GM12878 (cell line): ENCODE results near the gene CNTN4. TPM values are rescaled to one million over a fixed set of nuclear protein-coding genes. Genes with fewer than 3 reads are reported as not detected.
A peak's percentile ranks its signal among the peaks of the same experiment; 100 is the strongest.

Experiments
- ATAC-seq: fragments of 200-7000 bp; cut with Tn5 transposase; 3 replicates; pipeline ENCODE4 v1.9.1; 2020; ENCODE audit warnings: mild to moderate bottlenecking, moderate library complexity
- BruUV-seq: library from RNA; stranded (reverse); fragments of 400-500 nt; replicated peaks from 2 replicates; lab custom pipeline; 2021; lab: Mats Ljungman, UMichigan
- CTCF ChIA-PET: fragments of 300-600 bp; sonication (Branson Sonifier 250); formaldehyde crosslinking; extraction: SDS; loops from one replicate; lab custom pipeline; 2021; ENCODE audit warnings: inconsistent platforms; lab: Yijun Ruan, JAX
- POLR2A ChIA-PET: fragments of 350-600 bp; formaldehyde crosslinking; extraction: SDS; loops from one replicate; lab custom pipeline; 2021; ENCODE audit warnings: inconsistent platforms; lab: Charles Lee
- RAD21 ChIA-PET: fragments of 300-600 bp; sonication (Branson Sonifier 250); formaldehyde crosslinking; loops from one replicate; lab custom pipeline; 2023; ENCODE audit warnings: antibody characterized with exemption; ENCODE audit not compliant: unreplicated experiment; lab: Charles Lee
- SMC1A ChIA-PET: fragments of 300-600 bp; sonication (Branson Sonifier 250); formaldehyde crosslinking; loops from one replicate; lab custom pipeline; 2023; ENCODE audit not compliant: unreplicated experiment, uncharacterized antibody; lab: Charles Lee
- DNase-seq: peaks from one replicate; pipeline ENCODE4 v3.0.0-alpha.2; 2011; ENCODE audit warnings: low read depth, low spot score
- FAIRE-seq: peaks from 3 replicates; lab custom pipeline; 2011; peaks lifted over from hg19 to GRCh38; lab: Jason Lieb, UNC
- H2AFZ ChIP-seq: 2 replicates; pipeline ENCODE4 v1.6.0; 2011; ENCODE audit warnings: low read depth, low read length, control low read depth; ENCODE audit not compliant: control insufficient read depth
- H3K27ac ChIP-seq: 2 replicates; pipeline ENCODE4 v1.5.1; 2011; ENCODE audit warnings: control low read depth; ENCODE audit not compliant: control insufficient read depth, insufficient read depth
- H3K27me3 ChIP-seq, 2 experiments: replicated peaks in 1 of 2; 2 replicates each; pipeline versions ENCODE4 v1.6.0 to v1.6.1; 2011; ENCODE audit warnings: low read length in 1 of 2; ENCODE audit not compliant: control insufficient read depth in 2 of 2, insufficient read depth in 2 of 2
- H3K36me3 ChIP-seq, 2 experiments: 2 replicates each; pipeline ENCODE4 v1.5.1; 2011; ENCODE audit warnings: low read length in 1 of 2; ENCODE audit not compliant: control insufficient read depth in 2 of 2, insufficient read depth in 2 of 2
- H3K4me1 ChIP-seq: 2 replicates; pipeline ENCODE4 v1.6.1; 2011; ENCODE audit warnings: mild to moderate bottlenecking, low read length, moderate library complexity, mixed read lengths; ENCODE audit not compliant: control insufficient read depth, insufficient read depth
- H3K4me2 ChIP-seq: 2 replicates; pipeline ENCODE4 v1.6.0; 2011; ENCODE audit warnings: control low read depth; ENCODE audit not compliant: control insufficient read depth, insufficient read depth
- H3K4me3 ChIP-seq: fragments of 200-600 bp; sonication (generic); 2 replicates; pipeline ENCODE4 v1.5.1; 2016
- H3K79me2 ChIP-seq: 2 replicates; pipeline ENCODE4 v1.6.0; 2011; ENCODE audit warnings: low read length; ENCODE audit not compliant: control insufficient read depth, insufficient read depth
- H3K9ac ChIP-seq: 2 replicates; pipeline ENCODE4 v1.8.0; 2011; ENCODE audit warnings: low read length, control low read depth, mixed read lengths; ENCODE audit not compliant: control insufficient read depth, insufficient read depth
- H3K9me3 ChIP-seq: replicated peaks from 3 replicates; pipeline ENCODE4 v1.5.1; 2011; ENCODE audit warnings: mild to moderate bottlenecking, low read length; ENCODE audit not compliant: control insufficient read depth, insufficient read depth
- H4K20me1 ChIP-seq: 2 replicates; pipeline ENCODE4 v1.6.0; 2011; ENCODE audit not compliant: control insufficient read depth, insufficient read depth
- E2F8 ChIP-seq: fragments of 450-650 bp; IDR thresholded peaks from 2 replicates; pipeline ENCODE4 v1.6.1; 2018; ENCODE audit warnings: mild to moderate bottlenecking, low read depth, moderate library complexity; ENCODE audit not compliant: partially characterized antibody
- IKZF2 ChIP-seq, 2 experiments: fragments of 450-650 bp; IDR thresholded peaks; 2 replicates each; pipeline ENCODE4 v1.6.1; 2017; ENCODE audit warnings: mild to moderate bottlenecking in 2 of 2, moderate library complexity in 2 of 2
- MTA2 ChIP-seq: fragments of 450-650 bp; IDR thresholded peaks from 2 replicates; pipeline ENCODE4 v1.6.1; 2016; ENCODE audit warnings: low read depth, mild to moderate bottlenecking, moderate library complexity
- MTA3 ChIP-seq: IDR thresholded peaks from 2 replicates; pipeline ENCODE4 v1.6.1; 2012; ENCODE audit warnings: low read length, inconsistent platforms, borderline replicate concordance
- NRF1 ChIP-seq: conservative IDR thresholded peaks from 2 replicates; pipeline ENCODE4 v1.6.1; 2011; ENCODE audit warnings: mild to moderate bottlenecking, low read depth, low read length, improper control_type of control experiment
- RFX5 ChIP-seq: IDR thresholded peaks from 2 replicates; pipeline ENCODE4 v1.6.1; 2011; ENCODE audit warnings: low read depth, low read length, improper control_type of control experiment
- RUNX3 ChIP-seq: IDR thresholded peaks from 2 replicates; pipeline ENCODE4 v1.6.1; 2012; ENCODE audit warnings: low read length, inconsistent platforms
- ZNF207 ChIP-seq: fragments of 450-650 bp; IDR thresholded peaks from 2 replicates; pipeline ENCODE4 v1.6.1; 2014; ENCODE audit warnings: antibody characterized with exemption, mild to moderate bottlenecking, borderline replicate concordance
- WGBS: methylation state at CpG from one replicate; pipeline ENCODE4 v1.1.6; 2016; ENCODE audit warnings: low lambda C conversion rate; ENCODE audit not compliant: insufficient replicate concordance, insufficient coverage; ENCODE audit errors: missing lambda C conversion rate; 5-methylcytosine and 5-hydroxymethylcytosine counted together
- in situ Hi-C: fragments of 300-500 bp; cut with MboI; formaldehyde crosslinking; loops from 9 replicates; pipeline ENCODE4 v1.14.3; 2018; ENCODE audit warnings: mixed read lengths
- intact Hi-C: fragments of 100-400 bp; cut with micrococcal nuclease; formaldehyde crosslinking; loops from one replicate; pipeline ENCODE4 v1.14.2; 2022; ENCODE audit not compliant: unreplicated experiment
- polyA plus RNA-seq, 11 experiments: library from polyadenylated mRNA; depleted of rRNA in 4 of 11; unstranded in 6 of 11; stranded (reverse) in 5 of 11; fragments of >200 nt; fragmentation: Nextera tagmentation in 4 of 11; fragmentation: Illumina TruSeq in 1 of 11; extraction: Ambion mirVana in 4 of 11; extraction: Trizol in 1 of 11; gene quantifications; 1 replicate in 1 of 11; 2 replicates in 10 of 11; pipeline versions ENCODE4 v1.2.1 to v1.2.3, GENCODE V29; 2011 to 2016; ENCODE audit warnings: inconsistent platforms in 2 of 11, missing spikeins in 2 of 11, low read depth in 1 of 11
- total RNA-seq, 4 experiments: library from RNA; depleted of rRNA in 3 of 4; stranded (reverse); fragments of >200 nt in 3 of 4; fragmentation: Illumina TruSeq in 1 of 4; extraction: Trizol in 1 of 4; gene quantifications; 2 replicates each; pipeline versions ENCODE4 v1.2.1 to v1.2.3, GENCODE V29; 2013 to 2021
- TF ChIP-seq, protein P1 (sequence below): IDR thresholded peaks from 2 replicates; pipeline ENCODE4 v1.6.1; 2012; ENCODE audit warnings: improper control_type of control experiment, low read depth, low read length; ENCODE audit not compliant: insufficient replicate concordance
- TF ChIP-seq, protein P2 (sequence below): IDR thresholded peaks from 2 replicates; pipeline ENCODE4 v1.6.1; 2012; ENCODE audit warnings: low read length, inconsistent platforms
- TF ChIP-seq, protein P3 (sequence below): fragments of 450-650 bp; IDR thresholded peaks from 2 replicates; pipeline ENCODE4 v1.6.1; 2017; ENCODE audit warnings: low read depth, mild to moderate bottlenecking, moderate library complexity

CNTN4 gene
- total and polyA plus RNA-seq, 10 of the 15 experiments (the other 5 are each of a cell fraction or from before 2014, with no cell fraction given), result 0.05 to 0.43 (median 0.15) TPM; not detected in 1

DNA sequence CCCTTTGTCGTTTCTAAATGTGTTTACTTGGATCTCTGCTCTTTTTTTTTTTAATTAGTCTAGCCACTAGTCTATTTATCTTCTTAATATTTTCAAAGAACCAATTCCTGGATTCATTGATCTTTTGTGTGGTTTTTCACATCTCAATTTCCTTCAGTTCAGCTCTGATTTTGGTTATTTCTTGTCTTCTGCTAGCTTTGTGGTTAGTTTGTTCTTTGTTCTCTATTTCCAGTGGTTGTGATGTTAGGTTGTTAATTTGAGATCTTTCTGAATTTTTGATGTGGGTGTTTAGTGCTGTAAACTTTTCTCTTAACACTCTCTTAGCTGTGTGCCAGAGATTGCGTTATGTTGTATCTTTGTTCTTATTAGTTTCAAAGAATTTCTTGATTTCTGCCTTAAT lies 446.1 kb downstream of the CNTN4 start:
- in situ Hi-C loops, result no loop called here
- no peaks in the 10 kb centered on the region for H3K27me3 ChIP-seq
- ChIA-PET SMC1A (interaction anchor here (1.4 to 1.6 kb wide), 2 partner anchors 10 to 16 kb away, joined by 3 to 6 read pairs; no protein-coding TSS in a partner anchor), CTCF (interaction anchor here (1.3 kb wide), 1 partner anchor 9 kb away, joined by 3 read pairs; no protein-coding TSS in a partner anchor), POLR2A (no interaction called here), RAD21 (interaction anchor here (1.6 kb wide), 2 partner anchors 9 to 23 kb away, joined by 3 to 4 read pairs; no protein-coding TSS in a partner anchor)
- no peaks in the 10 kb centered on the region for H3K79me2 ChIP-seq
- H3K36me3 ChIP-seq, result no peaks in the 10 kb centered on the region
- peaks cover 6% of the 10 kb centered on the region for H3K9me3 ChIP-seq
- no peak overlapping the region for H2AFZ ChIP-seq
- no peak overlapping the region for H3K9ac ChIP-seq
- H3K4me1 ChIP-seq, result no peaks in the 10 kb centered on the region; the same call in 1 of the 2 replicates
- intact Hi-C loops, result no loop called here
- no peaks in the 10 kb centered on the region for H4K20me1 ChIP-seq
- no peak overlapping the region for H3K27ac ChIP-seq
- ATAC-seq, result peak; percentile 49
- H3K4me3 ChIP-seq, result no peak overlapping the region
- BruUV-seq, result no TSS peak
- no peak overlapping the region for H3K4me2 ChIP-seq
- 4% methylated on average over 2 of the region's 2 CpGs for WGBS
- no peak for FAIRE-seq
- DNase-seq, result no peak
- TF ChIP-seq, protein P1, sequence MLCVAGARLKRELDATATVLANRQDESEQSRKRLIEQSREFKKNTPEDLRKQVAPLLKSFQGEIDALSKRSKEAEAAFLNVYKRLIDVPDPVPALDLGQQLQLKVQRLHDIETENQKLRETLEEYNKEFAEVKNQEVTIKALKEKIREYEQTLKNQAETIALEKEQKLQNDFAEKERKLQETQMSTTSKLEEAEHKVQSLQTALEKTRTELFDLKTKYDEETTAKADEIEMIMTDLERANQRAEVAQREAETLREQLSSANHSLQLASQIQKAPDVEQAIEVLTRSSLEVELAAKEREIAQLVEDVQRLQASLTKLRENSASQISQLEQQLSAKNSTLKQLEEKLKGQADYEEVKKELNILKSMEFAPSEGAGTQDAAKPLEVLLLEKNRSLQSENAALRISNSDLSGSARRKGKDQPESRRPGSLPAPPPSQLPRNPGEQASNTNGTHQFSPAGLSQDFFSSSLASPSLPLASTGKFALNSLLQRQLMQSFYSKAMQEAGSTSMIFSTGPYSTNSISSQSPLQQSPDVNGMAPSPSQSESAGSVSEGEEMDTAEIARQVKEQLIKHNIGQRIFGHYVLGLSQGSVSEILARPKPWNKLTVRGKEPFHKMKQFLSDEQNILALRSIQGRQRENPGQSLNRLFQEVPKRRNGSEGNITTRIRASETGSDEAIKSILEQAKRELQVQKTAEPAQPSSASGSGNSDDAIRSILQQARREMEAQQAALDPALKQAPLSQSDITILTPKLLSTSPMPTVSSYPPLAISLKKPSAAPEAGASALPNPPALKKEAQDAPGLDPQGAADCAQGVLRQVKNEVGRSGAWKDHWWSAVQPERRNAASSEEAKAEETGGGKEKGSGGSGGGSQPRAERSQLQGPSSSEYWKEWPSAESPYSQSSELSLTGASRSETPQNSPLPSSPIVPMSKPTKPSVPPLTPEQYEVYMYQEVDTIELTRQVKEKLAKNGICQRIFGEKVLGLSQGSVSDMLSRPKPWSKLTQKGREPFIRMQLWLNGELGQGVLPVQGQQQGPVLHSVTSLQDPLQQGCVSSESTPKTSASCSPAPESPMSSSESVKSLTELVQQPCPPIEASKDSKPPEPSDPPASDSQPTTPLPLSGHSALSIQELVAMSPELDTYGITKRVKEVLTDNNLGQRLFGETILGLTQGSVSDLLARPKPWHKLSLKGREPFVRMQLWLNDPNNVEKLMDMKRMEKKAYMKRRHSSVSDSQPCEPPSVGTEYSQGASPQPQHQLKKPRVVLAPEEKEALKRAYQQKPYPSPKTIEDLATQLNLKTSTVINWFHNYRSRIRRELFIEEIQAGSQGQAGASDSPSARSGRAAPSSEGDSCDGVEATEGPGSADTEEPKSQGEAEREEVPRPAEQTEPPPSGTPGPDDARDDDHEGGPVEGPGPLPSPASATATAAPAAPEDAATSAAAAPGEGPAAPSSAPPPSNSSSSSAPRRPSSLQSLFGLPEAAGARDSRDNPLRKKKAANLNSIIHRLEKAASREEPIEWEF, result peak; percentile 76
- TF ChIP-seq MTA2 (peak; percentile 80), IKZF2 (IDR thresholded peaks at IDR 0.05) (peak; percentile 59 to 69; a peak in 3 of 4 replicates), E2F8 (no peak), RUNX3 (peak; percentile 78), RFX5 (no peak), NRF1 (no peak), MTA3 (no peak), ZNF207 (no peak)
- TF ChIP-seq, protein P2, sequence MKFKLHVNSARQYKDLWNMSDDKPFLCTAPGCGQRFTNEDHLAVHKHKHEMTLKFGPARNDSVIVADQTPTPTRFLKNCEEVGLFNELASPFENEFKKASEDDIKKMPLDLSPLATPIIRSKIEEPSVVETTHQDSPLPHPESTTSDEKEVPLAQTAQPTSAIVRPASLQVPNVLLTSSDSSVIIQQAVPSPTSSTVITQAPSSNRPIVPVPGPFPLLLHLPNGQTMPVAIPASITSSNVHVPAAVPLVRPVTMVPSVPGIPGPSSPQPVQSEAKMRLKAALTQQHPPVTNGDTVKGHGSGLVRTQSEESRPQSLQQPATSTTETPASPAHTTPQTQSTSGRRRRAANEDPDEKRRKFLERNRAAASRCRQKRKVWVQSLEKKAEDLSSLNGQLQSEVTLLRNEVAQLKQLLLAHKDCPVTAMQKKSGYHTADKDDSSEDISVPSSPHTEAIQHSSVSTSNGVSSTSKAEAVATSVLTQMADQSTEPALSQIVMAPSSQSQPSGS, result no peak
- TF ChIP-seq, protein P3, sequence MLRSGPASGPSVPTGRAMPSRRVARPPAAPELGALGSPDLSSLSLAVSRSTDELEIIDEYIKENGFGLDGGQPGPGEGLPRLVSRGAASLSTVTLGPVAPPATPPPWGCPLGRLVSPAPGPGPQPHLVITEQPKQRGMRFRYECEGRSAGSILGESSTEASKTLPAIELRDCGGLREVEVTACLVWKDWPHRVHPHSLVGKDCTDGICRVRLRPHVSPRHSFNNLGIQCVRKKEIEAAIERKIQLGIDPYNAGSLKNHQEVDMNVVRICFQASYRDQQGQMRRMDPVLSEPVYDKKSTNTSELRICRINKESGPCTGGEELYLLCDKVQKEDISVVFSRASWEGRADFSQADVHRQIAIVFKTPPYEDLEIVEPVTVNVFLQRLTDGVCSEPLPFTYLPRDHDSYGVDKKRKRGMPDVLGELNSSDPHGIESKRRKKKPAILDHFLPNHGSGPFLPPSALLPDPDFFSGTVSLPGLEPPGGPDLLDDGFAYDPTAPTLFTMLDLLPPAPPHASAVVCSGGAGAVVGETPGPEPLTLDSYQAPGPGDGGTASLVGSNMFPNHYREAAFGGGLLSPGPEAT, result peak; percentile 33; the same call in 1 of the 2 replicates
